ENCODE measurements around the gene KIAA0040.

DNA sequence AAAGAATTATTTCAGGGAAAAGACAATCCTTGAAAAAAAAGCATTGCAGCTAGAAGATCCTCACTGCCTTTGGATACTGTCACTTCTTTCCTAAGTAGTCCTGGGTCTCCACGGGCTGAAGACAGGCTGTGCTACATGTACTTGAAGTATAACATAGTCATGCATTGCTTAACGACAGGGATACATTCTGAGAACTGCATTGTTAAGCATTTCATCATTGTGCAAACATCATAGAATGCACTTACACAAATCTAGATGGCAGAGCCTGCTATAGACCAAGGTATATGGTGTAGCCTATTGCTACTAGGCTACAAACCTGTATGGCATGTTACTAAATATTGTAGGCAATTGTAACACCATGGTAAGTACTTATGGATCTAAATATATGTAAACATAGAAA is 54.0 kb downstream of the KIAA0040 start:
- TF ChIP-seq, protein P1, sequence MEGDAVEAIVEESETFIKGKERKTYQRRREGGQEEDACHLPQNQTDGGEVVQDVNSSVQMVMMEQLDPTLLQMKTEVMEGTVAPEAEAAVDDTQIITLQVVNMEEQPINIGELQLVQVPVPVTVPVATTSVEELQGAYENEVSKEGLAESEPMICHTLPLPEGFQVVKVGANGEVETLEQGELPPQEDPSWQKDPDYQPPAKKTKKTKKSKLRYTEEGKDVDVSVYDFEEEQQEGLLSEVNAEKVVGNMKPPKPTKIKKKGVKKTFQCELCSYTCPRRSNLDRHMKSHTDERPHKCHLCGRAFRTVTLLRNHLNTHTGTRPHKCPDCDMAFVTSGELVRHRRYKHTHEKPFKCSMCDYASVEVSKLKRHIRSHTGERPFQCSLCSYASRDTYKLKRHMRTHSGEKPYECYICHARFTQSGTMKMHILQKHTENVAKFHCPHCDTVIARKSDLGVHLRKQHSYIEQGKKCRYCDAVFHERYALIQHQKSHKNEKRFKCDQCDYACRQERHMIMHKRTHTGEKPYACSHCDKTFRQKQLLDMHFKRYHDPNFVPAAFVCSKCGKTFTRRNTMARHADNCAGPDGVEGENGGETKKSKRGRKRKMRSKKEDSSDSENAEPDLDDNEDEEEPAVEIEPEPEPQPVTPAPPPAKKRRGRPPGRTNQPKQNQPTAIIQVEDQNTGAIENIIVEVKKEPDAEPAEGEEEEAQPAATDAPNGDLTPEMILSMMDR (IDR thresholded peaks at IDR 0.05), result no peak
- no peak for TF ChIP-seq ZFX (IDR thresholded peaks at IDR 0.05; ENCODE audit: borderline replicate concordance)
